HEK293T (cell line): ENCODE results near the gene MIOX.

Source experiments
- CTCF ChIA-PET: fragments of 350-600 bp; formaldehyde crosslinking; extraction: SDS; loops from one replicate; lab custom pipeline; 2021; ENCODE audit warnings: antibody characterized with exemption, inconsistent platforms; lab: Yijun Ruan, JAX
- POLR2A ChIA-PET: fragments of 350-600 bp; formaldehyde crosslinking; extraction: SDS; loops from one replicate; lab custom pipeline; 2020; ENCODE audit warnings: antibody characterized with exemption, inconsistent platforms; lab: Yijun Ruan, JAX
- DNase-seq: peaks from one replicate; pipeline ENCODE4 v3.0.0; 2012; ENCODE audit warnings: mixed read lengths; ENCODE audit errors: extremely low spot score
- BHLHE40 ChIP-seq: fragments of 450-650 bp; IDR thresholded peaks from 2 replicates; pipeline ENCODE4 v1.6.1; 2016; ENCODE audit warnings: mild to moderate bottlenecking, moderate library complexity, borderline replicate concordance
- CTBP1 ChIP-seq: fragments of 450-650 bp; IDR thresholded peaks from 2 replicates; pipeline ENCODE4 v1.6.1; 2016; ENCODE audit warnings: borderline replicate concordance
- ELF4 ChIP-seq: fragments of 450-650 bp; IDR thresholded peaks from 2 replicates; pipeline ENCODE4 v1.6.1; 2017; ENCODE audit warnings: antibody characterized with exemption
- FOXA1 ChIP-seq: fragments of 450-650 bp; IDR thresholded peaks from 2 replicates; pipeline ENCODE4 v1.6.1; 2016; ENCODE audit warnings: mild to moderate bottlenecking
- FOXM1 ChIP-seq: fragments of 450-650 bp; IDR thresholded peaks from 2 replicates; pipeline ENCODE4 v1.6.1; 2017; ENCODE audit warnings: mild to moderate bottlenecking, borderline replicate concordance
- HDGF ChIP-seq: fragments of 450-650 bp; IDR thresholded peaks from 2 replicates; pipeline ENCODE4 v1.6.1; 2017; ENCODE audit warnings: antibody characterized with exemption, borderline replicate concordance
- L3MBTL2 ChIP-seq: fragments of 450-650 bp; conservative IDR thresholded peaks from 2 replicates; pipeline ENCODE4 v1.6.1; 2016; ENCODE audit warnings: mild to moderate bottlenecking
- LEF1 ChIP-seq: fragments of 450-650 bp; IDR thresholded peaks from 2 replicates; pipeline ENCODE4 v1.6.1; 2017; ENCODE audit warnings: mild to moderate bottlenecking, borderline replicate concordance
- NFRKB ChIP-seq: fragments of 450-650 bp; IDR thresholded peaks from 2 replicates; pipeline ENCODE4 v1.6.1; 2016; ENCODE audit warnings: mild to moderate bottlenecking, moderate library complexity
- SP1 ChIP-seq: fragments of 450-650 bp; IDR thresholded peaks from 2 replicates; pipeline ENCODE4 v1.6.1; 2017
- SUZ12 ChIP-seq: fragments of 450-650 bp; IDR thresholded peaks from 2 replicates; pipeline ENCODE4 v1.6.1; 2016; ENCODE audit warnings: mild to moderate bottlenecking
- TARDBP ChIP-seq: fragments of 450-650 bp; IDR thresholded peaks from 2 replicates; pipeline ENCODE4 v1.6.1; 2016
- ZNF384 ChIP-seq: fragments of 450-650 bp; IDR thresholded peaks from 2 replicates; pipeline ENCODE4 v1.6.1; 2016
- TF ChIP-seq, protein P1 (sequence below): fragments of 450-650 bp; IDR thresholded peaks from 2 replicates; pipeline ENCODE4 v1.6.1; 2016

MIOX gene

DNA sequence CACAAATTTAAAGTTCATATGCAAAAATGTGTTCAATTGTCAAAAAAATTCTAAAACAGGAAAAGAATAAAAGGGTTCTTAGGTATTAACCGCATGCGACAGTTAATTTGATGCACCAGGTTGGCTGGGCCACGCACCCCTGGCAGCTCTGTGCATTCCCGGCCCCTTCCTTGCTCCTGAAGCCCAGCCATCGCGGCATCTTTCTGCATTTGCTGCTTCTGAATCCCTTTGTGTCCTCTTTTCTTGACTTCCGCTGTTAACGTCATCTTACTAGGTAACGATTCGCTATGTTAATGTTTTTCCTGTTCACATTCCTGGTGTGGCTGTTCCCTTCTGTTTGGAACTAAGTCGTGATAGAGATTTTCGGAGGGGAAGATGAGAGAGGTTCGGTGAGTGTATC is 51.1 kb downstream of the MIOX start:
- ChIA-PET CTCF (interaction anchor here (3.4 kb wide), 1 partner anchor 12 kb away, joined by 11 read pairs; the partner anchor contains the start of gene SCO2), POLR2A (interaction anchor here (7.3 kb wide), 1 partner anchor 13 kb away, joined by 49 read pairs; the partner anchor contains the start of gene SCO2)
- DNase-seq: no peak
- TF ChIP-seq SP1: no peak
- no peak for TF ChIP-seq L3MBTL2
- no peak for TF ChIP-seq LEF1
- TF ChIP-seq BHLHE40: no peak
- TF ChIP-seq ZNF384: no peak
- TF ChIP-seq FOXA1: no peak
- no peak for TF ChIP-seq TARDBP
- TF ChIP-seq, protein P1, sequence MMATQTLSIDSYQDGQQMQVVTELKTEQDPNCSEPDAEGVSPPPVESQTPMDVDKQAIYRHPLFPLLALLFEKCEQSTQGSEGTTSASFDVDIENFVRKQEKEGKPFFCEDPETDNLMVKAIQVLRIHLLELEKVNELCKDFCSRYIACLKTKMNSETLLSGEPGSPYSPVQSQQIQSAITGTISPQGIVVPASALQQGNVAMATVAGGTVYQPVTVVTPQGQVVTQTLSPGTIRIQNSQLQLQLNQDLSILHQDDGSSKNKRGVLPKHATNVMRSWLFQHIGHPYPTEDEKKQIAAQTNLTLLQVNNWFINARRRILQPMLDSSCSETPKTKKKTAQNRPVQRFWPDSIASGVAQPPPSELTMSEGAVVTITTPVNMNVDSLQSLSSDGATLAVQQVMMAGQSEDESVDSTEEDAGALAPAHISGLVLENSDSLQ: no peak
- no peak for TF ChIP-seq FOXM1
- no peak for TF ChIP-seq HDGF
- TF ChIP-seq SUZ12: no peak
- TF ChIP-seq CTBP1: no peak
- TF ChIP-seq ELF4: no peak
- TF ChIP-seq NFRKB: no peak
